Urinary bladder (tissue), 4 donors: ENCODE measurements around the gene ABCA4. TPM values are rescaled to one million over a fixed set of nuclear protein-coding genes. Genes with fewer than 3 reads are reported as not detected.

ENCODE experiments used
- DNase-seq: peaks from one replicate; pipeline ENCODE4 v3.0.0-alpha.2; 2015; ENCODE audit errors: extremely low spot score
- H3K27ac ChIP-seq: one replicate; pipeline ENCODE4 v1.5.1; 2013; ENCODE audit warnings: low read depth, mild to moderate bottlenecking, moderate library complexity
- H3K36me3 ChIP-seq: one replicate; pipeline ENCODE4 v1.6.1; 2013; ENCODE audit warnings: mild to moderate bottlenecking, moderate library complexity; ENCODE audit not compliant: insufficient read depth
- H3K4me1 ChIP-seq: one replicate; pipeline ENCODE4 v1.6.1; 2013; ENCODE audit warnings: mild to moderate bottlenecking, moderate library complexity; ENCODE audit not compliant: insufficient read depth
- H3K4me3 ChIP-seq: one replicate; pipeline ENCODE4 v1.5.1; 2013; ENCODE audit warnings: low read depth, low read length
- WGBS: extraction: QIAGEN DNeasy Blood & Tissue Kit; methylation state at CpG from one replicate; pipeline ENCODE4 v1.1.7; 2013; 5-methylcytosine and 5-hydroxymethylcytosine counted together
- polyA plus RNA-seq: library from polyadenylated mRNA; stranded (reverse); fragments of 200-250 nt; gene quantifications from one replicate; pipeline ENCODE4 v1.2.3, GENCODE V29; 2013
- total RNA-seq: library from RNA; depleted of rRNA; stranded (reverse); fragments of >200 nt; gene quantifications from one replicate; pipeline ENCODE4 v1.2.3, GENCODE V29; 2014
- donor health status: healthy with polysubstance abuse.
- donor health status: healthy.

ABCA4 gene
- total and polyA plus RNA-seq, 2 donors: 0.37 to 0.90 TPM

DNA sequence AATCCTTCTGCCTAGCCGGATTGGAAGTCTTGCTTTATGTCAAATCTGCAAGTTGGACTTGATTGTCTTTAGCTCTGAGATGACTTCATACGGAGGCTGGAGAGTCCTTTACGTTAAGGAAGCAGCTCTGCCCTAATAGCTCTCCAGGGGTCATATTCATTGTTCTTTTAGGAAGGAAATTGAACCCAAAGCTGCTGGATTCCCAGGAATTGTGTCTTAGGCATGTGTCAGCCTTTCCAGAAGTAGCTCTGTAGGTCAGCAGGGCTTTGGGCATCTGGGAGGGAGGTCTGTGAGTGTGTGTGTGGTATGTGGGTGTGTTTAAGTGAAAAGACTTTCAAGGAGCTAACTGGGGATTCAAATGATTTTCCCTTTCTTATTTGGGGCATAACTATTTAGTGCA lies 82.4 kb downstream of the ABCA4 start:
- peaks cover 3% of the 10 kb centered on the region for H3K4me1 ChIP-seq
- H3K36me3 ChIP-seq: no peaks in the 10 kb centered on the region
- no peak overlapping the region for H3K4me3 ChIP-seq
- no peak for DNase-seq
- WGBS: 79% methylated on average over 3 of the region's 3 CpGs
- H3K27ac ChIP-seq: no peak overlapping the region

GRCh38 chr1:94037392-94038229 lies 83.3 kb downstream of the ABCA4 start:
- H3K27ac ChIP-seq: no peak overlapping the region
- H3K4me1 ChIP-seq: peaks cover 3% of the 10 kb centered on the region
- no peak for DNase-seq
- no peak overlapping the region for H3K4me3 ChIP-seq
- 77% methylated on average over 9 of the region's 9 CpGs for WGBS
- no peaks in the 10 kb centered on the region for H3K36me3 ChIP-seq

DNA sequence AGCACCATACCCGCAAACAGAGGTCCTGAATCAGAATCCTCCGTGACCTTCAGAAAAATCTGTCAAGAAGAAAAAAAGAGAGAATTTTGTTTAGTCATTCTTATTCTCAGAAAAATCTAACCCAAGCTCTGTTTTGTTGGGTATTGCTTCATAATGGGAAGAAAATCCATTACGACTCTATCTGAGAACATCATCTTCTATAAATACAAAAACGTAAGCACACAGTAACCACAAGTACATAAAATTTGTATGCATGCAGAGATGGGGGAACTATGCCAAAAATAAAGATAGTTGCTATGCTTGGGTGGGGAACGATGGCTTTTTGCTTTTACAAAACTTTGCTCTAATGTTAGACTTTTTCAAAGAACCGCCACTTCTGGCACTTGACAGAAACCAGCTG lies 84.2 kb downstream of the ABCA4 start:
- peaks cover 3% of the 10 kb centered on the region for H3K4me1 ChIP-seq
- peak overlapping the region; percentile 61 for H3K27ac ChIP-seq
- no peaks in the 10 kb centered on the region for H3K36me3 ChIP-seq
- 41% methylated on average over 6 of the region's 6 CpGs for WGBS
- no peak overlapping the region for H3K4me3 ChIP-seq
- peak; percentile 69 for DNase-seq

- Histone ChIP-seq H3K4me1 (peaks cover 3% of the 10 kb centered on the region), H3K27ac (no peak overlapping the region), H3K36me3 (no peaks in the 10 kb centered on the region), H3K4me3 (no peak overlapping the region)
- WGBS: 62% methylated on average over 3 of the region's 3 CpGs
- no peak for DNase-seq
These were observed 87.1 kb downstream of the ABCA4 start for GRCh38 chr1:94033849-94034248.

GRCh38 chr1:94032637-94033036 lies 88.3 kb downstream of the ABCA4 start:
- peaks cover 3% of the 10 kb centered on the region for H3K4me1 ChIP-seq
- H3K27ac ChIP-seq: no peak overlapping the region
- H3K4me3 ChIP-seq: no peak overlapping the region
- DNase-seq: no peak
- H3K36me3 ChIP-seq: no peaks in the 10 kb centered on the region
- 88% methylated on average over 3 of the region's 3 CpGs for WGBS

DNA sequence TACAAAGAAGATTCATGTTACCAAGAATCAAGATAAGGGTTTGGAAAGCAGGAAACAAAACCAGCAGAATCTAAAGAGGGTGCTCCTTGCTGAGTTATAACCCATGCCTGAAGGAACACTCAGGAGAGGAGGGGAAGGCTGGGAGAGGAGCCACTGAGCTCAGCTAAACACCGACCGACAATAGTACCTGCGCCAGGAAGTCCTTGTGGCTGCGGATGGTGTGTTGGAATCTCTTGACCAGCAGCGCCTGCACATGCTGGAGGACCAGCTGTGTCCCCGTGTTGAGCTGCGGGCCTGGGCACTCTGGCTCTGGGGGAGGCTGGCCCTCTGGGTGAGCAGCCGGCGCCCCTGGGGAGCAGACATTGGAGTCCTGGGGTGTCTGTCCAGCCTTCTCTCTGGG lies 89.4 kb downstream of the ABCA4 start:
- H3K36me3 ChIP-seq: no peaks in the 10 kb centered on the region
- H3K4me3 ChIP-seq: no peak overlapping the region
- WGBS: 90% methylated on average over 9 of the region's 9 CpGs
- no peak overlapping the region for H3K27ac ChIP-seq
- peaks cover 3% of the 10 kb centered on the region for H3K4me1 ChIP-seq
- no peak for DNase-seq

GRCh38 chr1:94031154-94031553 lies 89.8 kb downstream of the ABCA4 start:
- no peak overlapping the region for H3K4me3 ChIP-seq
- H3K4me1 ChIP-seq: peaks cover 3% of the 10 kb centered on the region
- no peak overlapping the region for H3K27ac ChIP-seq
- H3K36me3 ChIP-seq: no peaks in the 10 kb centered on the region
- DNase-seq: no peak
- 90% methylated on average over 4 of the region's 4 CpGs for WGBS

DNA sequence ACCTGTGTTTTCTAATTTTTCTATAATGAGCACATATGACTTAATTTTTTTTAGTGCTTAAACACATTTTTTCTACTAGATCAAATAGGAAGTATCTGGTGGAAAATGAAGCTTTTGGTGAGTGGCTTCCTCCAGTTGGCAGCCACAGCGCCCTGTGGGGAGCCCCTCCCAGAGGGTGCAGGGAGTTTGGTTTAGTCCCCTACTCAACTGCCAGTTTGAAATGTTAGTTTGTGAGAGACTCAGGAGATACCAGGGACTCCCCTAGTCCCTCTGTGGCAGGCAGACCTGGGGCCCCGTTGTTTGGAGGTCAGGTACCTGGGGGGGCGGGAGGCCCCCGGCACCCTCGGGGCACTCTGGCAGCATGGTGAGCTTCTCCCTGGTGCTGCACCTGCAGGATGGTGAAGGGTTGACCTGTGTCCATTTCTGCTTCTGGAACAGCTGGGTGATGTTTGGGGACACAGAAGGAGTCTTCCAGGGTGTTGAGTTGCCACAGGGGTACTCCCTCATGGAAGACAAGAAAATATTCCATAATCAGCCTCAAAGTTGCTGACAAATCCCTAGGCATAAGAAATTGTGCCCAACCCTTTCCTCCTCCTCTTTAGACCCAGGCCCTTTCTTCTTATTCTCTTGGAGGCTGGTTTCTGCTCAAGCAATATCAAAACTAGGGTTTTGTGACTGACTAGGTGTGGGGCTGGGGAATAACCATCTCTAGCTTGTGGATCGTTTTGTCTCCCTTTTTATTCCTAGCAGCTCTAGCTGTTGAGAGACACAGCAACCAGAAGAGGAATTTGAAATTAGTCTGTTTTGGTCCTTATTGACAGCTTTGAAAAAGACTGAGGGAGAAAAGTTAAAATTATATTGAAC lies 91.6 kb downstream of the ABCA4 start:
- WGBS: 75% methylated on average over 6 of the region's 6 CpGs
- H3K4me1 ChIP-seq: no peaks in the 10 kb centered on the region
- no peaks in the 10 kb centered on the region for H3K36me3 ChIP-seq
- H3K4me3 ChIP-seq: no peak overlapping the region
- no peak overlapping the region for H3K27ac ChIP-seq
- DNase-seq: no peak

- no peaks in the 10 kb centered on the region for H3K36me3 ChIP-seq
- WGBS: 80% methylated on average over 5 of the region's 5 CpGs
- H3K4me3 ChIP-seq: no peak overlapping the region
- H3K27ac ChIP-seq: no peak overlapping the region
- no peaks in the 10 kb centered on the region for H3K4me1 ChIP-seq
- no peak for DNase-seq
These were observed 93.0 kb downstream of the ABCA4 start for GRCh38 chr1:94027721-94028515.

- H3K36me3 ChIP-seq: no peaks in the 10 kb centered on the region
- no peak overlapping the region for H3K4me3 ChIP-seq
- 94% methylated on average over 10 of the region's 10 CpGs for WGBS
- H3K27ac ChIP-seq: no peak overlapping the region
- DNase-seq: no peak
- no peaks in the 10 kb centered on the region for H3K4me1 ChIP-seq
These were observed 94.1 kb downstream of the ABCA4 start for GRCh38 chr1:94026619-94027380.

- DNase-seq: no peak
- 45% methylated on average over 18 of the region's 18 CpGs for WGBS
- H3K4me1 ChIP-seq: no peaks in the 10 kb centered on the region
- no peak overlapping the region for H3K27ac ChIP-seq
- no peak overlapping the region for H3K4me3 ChIP-seq
- H3K36me3 ChIP-seq: no peaks in the 10 kb centered on the region
These were observed 95.3 kb downstream of the ABCA4 start for GRCh38 chr1:94025383-94026340.

GRCh38 chr1:94024104-94024792 lies 96.7 kb downstream of the ABCA4 start:
- Histone ChIP-seq H3K4me3 (no peak overlapping the region), H3K27ac (no peak overlapping the region), H3K4me1 (no peaks in the 10 kb centered on the region), H3K36me3 (no peaks in the 10 kb centered on the region)
- no peak for DNase-seq
- 91% methylated on average over 8 of the region's 8 CpGs for WGBS
